HUES64 (cell line): ENCODE data around the gene ABCA7. TPM values are rescaled to one million over a fixed set of nuclear protein-coding genes. Genes with fewer than 3 reads are reported as not detected.

ENCODE experiments used
- H3K27ac ChIP-seq: 2 replicates; pipeline ENCODE4 v1.7.0; 2013; ENCODE audit warnings: low read depth, low read length, inconsistent platforms
- H3K27me3 ChIP-seq: 2 replicates; pipeline ENCODE4 v1.6.1; 2013; ENCODE audit warnings: mild to moderate bottlenecking, low read length; ENCODE audit not compliant: insufficient read depth
- H3K36me3 ChIP-seq: 2 replicates; pipeline ENCODE4 v1.6.1; 2013; ENCODE audit warnings: mild to moderate bottlenecking, low read length; ENCODE audit not compliant: insufficient read depth
- H3K4me1 ChIP-seq: 2 replicates; pipeline ENCODE4 v1.6.1; 2013; ENCODE audit warnings: mild to moderate bottlenecking, low read length, moderate library complexity; ENCODE audit not compliant: insufficient read depth
- H3K4me3 ChIP-seq: 2 replicates; pipeline ENCODE4 v1.5.1; 2013; ENCODE audit warnings: mild to moderate bottlenecking, low read length, moderate library complexity
- H3K9ac ChIP-seq: 2 replicates; pipeline ENCODE4 v1.6.1; 2013; ENCODE audit warnings: mild to moderate bottlenecking, low read depth, low read length
- H3K9me3 ChIP-seq: 2 replicates; pipeline ENCODE4 v1.6.1; 2013; ENCODE audit warnings: low read depth, low read length; ENCODE audit not compliant: insufficient read depth
- WGBS: fragments of 150-250, 120-280 bp; methylation state at CpG from one replicate; pipeline ENCODE4 v1.1.7; 2013; ENCODE audit warnings: missing lambda C conversion rate; 5-methylcytosine and 5-hydroxymethylcytosine counted together
- polyA plus RNA-seq, 2 experiments: library from polyadenylated mRNA; stranded (reverse); fragments of 50-300 nt; gene quantifications; one replicate each; pipeline ENCODE4 v1.2.3, GENCODE V29; 2013

The ABCA7 gene, protein sequence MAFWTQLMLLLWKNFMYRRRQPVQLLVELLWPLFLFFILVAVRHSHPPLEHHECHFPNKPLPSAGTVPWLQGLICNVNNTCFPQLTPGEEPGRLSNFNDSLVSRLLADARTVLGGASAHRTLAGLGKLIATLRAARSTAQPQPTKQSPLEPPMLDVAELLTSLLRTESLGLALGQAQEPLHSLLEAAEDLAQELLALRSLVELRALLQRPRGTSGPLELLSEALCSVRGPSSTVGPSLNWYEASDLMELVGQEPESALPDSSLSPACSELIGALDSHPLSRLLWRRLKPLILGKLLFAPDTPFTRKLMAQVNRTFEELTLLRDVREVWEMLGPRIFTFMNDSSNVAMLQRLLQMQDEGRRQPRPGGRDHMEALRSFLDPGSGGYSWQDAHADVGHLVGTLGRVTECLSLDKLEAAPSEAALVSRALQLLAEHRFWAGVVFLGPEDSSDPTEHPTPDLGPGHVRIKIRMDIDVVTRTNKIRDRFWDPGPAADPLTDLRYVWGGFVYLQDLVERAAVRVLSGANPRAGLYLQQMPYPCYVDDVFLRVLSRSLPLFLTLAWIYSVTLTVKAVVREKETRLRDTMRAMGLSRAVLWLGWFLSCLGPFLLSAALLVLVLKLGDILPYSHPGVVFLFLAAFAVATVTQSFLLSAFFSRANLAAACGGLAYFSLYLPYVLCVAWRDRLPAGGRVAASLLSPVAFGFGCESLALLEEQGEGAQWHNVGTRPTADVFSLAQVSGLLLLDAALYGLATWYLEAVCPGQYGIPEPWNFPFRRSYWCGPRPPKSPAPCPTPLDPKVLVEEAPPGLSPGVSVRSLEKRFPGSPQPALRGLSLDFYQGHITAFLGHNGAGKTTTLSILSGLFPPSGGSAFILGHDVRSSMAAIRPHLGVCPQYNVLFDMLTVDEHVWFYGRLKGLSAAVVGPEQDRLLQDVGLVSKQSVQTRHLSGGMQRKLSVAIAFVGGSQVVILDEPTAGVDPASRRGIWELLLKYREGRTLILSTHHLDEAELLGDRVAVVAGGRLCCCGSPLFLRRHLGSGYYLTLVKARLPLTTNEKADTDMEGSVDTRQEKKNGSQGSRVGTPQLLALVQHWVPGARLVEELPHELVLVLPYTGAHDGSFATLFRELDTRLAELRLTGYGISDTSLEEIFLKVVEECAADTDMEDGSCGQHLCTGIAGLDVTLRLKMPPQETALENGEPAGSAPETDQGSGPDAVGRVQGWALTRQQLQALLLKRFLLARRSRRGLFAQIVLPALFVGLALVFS (N-terminal part only)
- 5.0 TPM for polyA plus RNA-seq (2013, experiment 1 of 2)
- 7.0 TPM for polyA plus RNA-seq (2013, experiment 2 of 2)

DNA sequence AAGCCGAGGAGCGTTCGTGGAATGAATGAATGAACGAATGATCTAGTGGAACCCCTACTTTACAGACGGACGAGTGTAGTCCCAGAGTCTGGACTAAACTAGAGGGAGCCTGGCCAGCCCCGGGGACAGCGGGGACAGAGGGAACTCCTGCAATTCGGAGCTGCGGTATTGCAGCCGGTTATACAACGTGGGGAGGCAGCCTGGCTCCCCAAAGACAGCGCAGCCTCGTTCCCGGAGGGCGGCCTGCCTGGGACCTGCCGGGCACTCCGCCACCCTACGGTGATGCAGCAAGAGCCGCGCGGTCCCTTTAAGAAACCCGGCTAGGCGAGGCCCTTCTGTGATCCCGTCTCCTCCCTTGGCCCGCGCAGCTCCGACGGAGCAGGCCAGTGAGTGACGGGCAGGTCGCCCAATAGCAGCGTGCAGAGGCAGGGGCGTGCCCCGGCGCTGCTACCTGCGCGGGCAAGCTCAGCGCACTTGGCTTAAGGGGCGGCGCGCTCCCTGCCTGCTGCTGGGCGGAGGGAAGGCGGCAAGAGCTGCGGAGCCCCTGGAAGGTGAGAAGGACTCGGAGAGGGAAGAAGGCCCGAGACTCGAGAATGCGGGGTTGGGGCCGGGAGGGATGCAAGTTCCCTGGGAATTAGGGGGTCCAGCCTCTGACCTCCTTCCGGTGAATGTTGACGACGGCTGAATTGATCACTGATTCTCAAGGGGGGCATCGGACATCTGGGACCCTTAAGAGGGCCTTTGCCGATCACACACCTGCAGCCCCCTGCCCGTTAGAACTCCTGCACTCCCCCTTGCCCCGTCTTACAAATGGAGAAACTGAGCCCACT, at the start of gene ABCA7:
Gene ABCA7, plus strand, starts transcription at position 462 of the 830 bp plus-strand sequence. CDS start 1,255 bp downstream, outside the sequence.
- H3K4me3 ChIP-seq = peak within 1 kb of the TSS; percentile 73
- no peaks in the 10 kb centered on the region for H3K27me3 ChIP-seq
- H3K4me1 ChIP-seq = no peaks in the 10 kb centered on the region
- no peaks in the 10 kb centered on the region for H3K9me3 ChIP-seq
- peak within 1 kb of the TSS; percentile 43 for H3K9ac ChIP-seq
- peak within 1 kb of the TSS; percentile 74 for H3K27ac ChIP-seq
- 2% methylated on average over 56 of the region's 56 CpGs for WGBS
- peaks cover 32% of the 10 kb centered on the region for H3K36me3 ChIP-seq

- Histone ChIP-seq H3K36me3 (peaks cover 65% of the 10 kb centered on the region), H3K4me1 (no peaks in the 10 kb centered on the region; the same call in 1 of the 2 replicates), H3K9me3 (no peaks in the 10 kb centered on the region), H3K4me3 (no peak overlapping the region), H3K27me3 (no peaks in the 10 kb centered on the region), H3K27ac (no peak overlapping the region; the same call in 1 of the 2 replicates), H3K9ac (no peak overlapping the region)
- 77% methylated on average over 27 of the region's 27 CpGs for WGBS
Measured at GRCh38 chr19:990119-990571, 49.8 kb upstream of the ABCA7 start.

DNA sequence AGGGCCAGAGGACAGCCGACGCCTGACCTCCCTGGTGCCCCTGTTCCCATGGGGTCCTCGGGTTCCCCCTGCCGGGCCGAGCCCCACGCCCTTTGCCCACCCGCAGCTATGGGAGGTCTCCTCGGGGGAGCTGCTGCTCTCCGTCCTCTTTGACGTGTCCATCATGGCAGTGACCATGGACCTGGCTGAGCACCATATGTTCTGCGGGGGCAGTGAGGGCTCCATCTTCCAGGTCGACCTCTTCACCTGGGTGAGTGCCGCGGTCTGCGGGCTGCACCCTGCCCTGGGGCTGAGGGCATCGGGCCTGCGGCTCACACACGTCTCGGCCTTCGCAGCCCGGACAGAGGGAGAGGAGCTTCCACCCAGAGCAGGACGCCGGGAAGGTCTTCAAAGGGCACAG, 49.2 kb upstream of the ABCA7 start:
- no peak overlapping the region for H3K4me3 ChIP-seq
- H3K27ac ChIP-seq = peak overlapping the region; percentile 30; the same call in 1 of the 2 replicates
- H3K36me3 ChIP-seq = peaks cover 61% of the 10 kb centered on the region
- WGBS = 91% methylated on average over 23 of the region's 23 CpGs
- no peak overlapping the region for H3K9ac ChIP-seq
- no peaks in the 10 kb centered on the region for H3K9me3 ChIP-seq
- H3K4me1 ChIP-seq = no peaks in the 10 kb centered on the region; the same call in 1 of the 2 replicates
- no peaks in the 10 kb centered on the region for H3K27me3 ChIP-seq

- Histone ChIP-seq H3K36me3 (peaks cover 55% of the 10 kb centered on the region), H3K9ac (no peak overlapping the region), H3K4me3 (no peak overlapping the region), H3K4me1 (no peaks in the 10 kb centered on the region; the same call in 1 of the 2 replicates), H3K27me3 (no peaks in the 10 kb centered on the region; the same call in 1 of the 2 replicates), H3K27ac (peak overlapping the region; percentile 30; the same call in 1 of the 2 replicates), H3K9me3 (no peaks in the 10 kb centered on the region)
- WGBS = 86% methylated on average over 35 of the region's 47 CpGs
Measured at GRCh38 chr19:991174-991931, 48.6 kb upstream of the ABCA7 start.

GRCh38 chr19:991932-992669, 47.8 kb upstream of the ABCA7 start:
- 92% methylated on average over 42 of the region's 42 CpGs for WGBS
- H3K4me3 ChIP-seq = no peak overlapping the region
- no peak overlapping the region for H3K9ac ChIP-seq
- H3K27ac ChIP-seq = no peak overlapping the region
- peaks cover 47% of the 10 kb centered on the region for H3K36me3 ChIP-seq
- no peaks in the 10 kb centered on the region; the same call in 1 of the 2 replicates for H3K27me3 ChIP-seq
- no peaks in the 10 kb centered on the region; the same call in 1 of the 2 replicates for H3K4me1 ChIP-seq
- no peaks in the 10 kb centered on the region for H3K9me3 ChIP-seq

GRCh38 chr19:992670-993055, 47.2 kb upstream of the ABCA7 start:
- peaks cover 43% of the 10 kb centered on the region for H3K36me3 ChIP-seq
- WGBS = 97% methylated on average over 12 of the region's 13 CpGs
- H3K27me3 ChIP-seq = peaks cover 1% of the 10 kb centered on the region; the same call in 1 of the 2 replicates
- H3K4me1 ChIP-seq = no peaks in the 10 kb centered on the region; the same call in 1 of the 2 replicates
- no peak overlapping the region for H3K27ac ChIP-seq
- H3K4me3 ChIP-seq = no peak overlapping the region
- H3K9me3 ChIP-seq = no peaks in the 10 kb centered on the region
- no peak overlapping the region for H3K9ac ChIP-seq

GRCh38 chr19:993361-993830, 46.5 kb upstream of the ABCA7 start:
- H3K36me3 ChIP-seq = peaks cover 38% of the 10 kb centered on the region

DNA sequence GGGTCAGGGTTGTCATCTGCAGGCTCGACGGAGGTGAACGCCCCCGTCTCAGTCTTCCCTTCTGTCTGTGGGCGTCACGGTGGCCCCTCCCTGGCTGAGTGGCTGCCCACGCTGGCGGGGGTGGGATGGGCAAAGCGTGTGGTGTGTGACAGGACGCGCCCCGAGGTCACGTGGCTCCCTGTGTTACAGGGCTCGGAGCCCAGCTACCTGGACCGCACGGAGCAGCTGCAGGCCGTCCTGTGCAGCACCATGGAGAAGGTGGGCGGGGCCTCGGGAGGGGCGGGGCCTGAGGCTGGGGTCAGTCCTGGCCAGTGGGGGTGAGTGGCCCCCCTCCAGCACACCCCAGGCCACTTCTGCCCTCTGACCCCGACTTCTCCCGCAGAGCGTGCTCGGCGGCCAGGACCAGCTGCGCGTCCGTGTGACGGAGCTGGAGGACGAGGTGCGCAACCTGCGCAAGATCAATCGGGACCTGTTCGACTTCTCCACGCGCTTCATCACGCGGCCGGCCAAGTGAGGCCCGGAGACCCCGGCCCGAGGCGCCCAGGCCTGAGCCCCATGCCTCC, 46.0 kb upstream of the ABCA7 start:
- Histone ChIP-seq H3K27me3 (peaks cover 14% of the 10 kb centered on the region), H3K9ac (no peak overlapping the region), H3K4me1 (no peaks in the 10 kb centered on the region; the same call in 1 of the 2 replicates), H3K4me3 (no peak overlapping the region), H3K36me3 (peaks cover 34% of the 10 kb centered on the region), H3K9me3 (no peaks in the 10 kb centered on the region), H3K27ac (no peak overlapping the region)
- 93% methylated on average over 43 of the region's 43 CpGs for WGBS

More at GRCh38 chr19:993361-993830, 46.5 kb upstream of the ABCA7 start:
- Histone ChIP-seq H3K9ac (no peak overlapping the region), H3K9me3 (no peaks in the 10 kb centered on the region), H3K27ac (no peak overlapping the region), H3K4me1 (no peaks in the 10 kb centered on the region; the same call in 1 of the 2 replicates), H3K27me3 (peaks cover 9% of the 10 kb centered on the region), H3K4me3 (no peak overlapping the region)
- WGBS = 95% methylated on average over 17 of the region's 17 CpGs
